Bladder microvascular endothelial cell (primary cell): Measurements from ENCODE around the gene S100A1. TPM values are rescaled to one million over a fixed set of nuclear protein-coding genes. Genes with fewer than 3 reads are reported as not detected.

ENCODE experiments used
- total RNA-seq: library from RNA; depleted of rRNA; stranded (reverse); fragments of >200 nt; gene quantifications from 2 replicates; pipeline ENCODE4 v1.2.3, GENCODE V29; 2014

Gene S100A1
- total RNA-seq = under 0.01 TPM in 1 of 2 replicates, not detected in the other

DNA sequence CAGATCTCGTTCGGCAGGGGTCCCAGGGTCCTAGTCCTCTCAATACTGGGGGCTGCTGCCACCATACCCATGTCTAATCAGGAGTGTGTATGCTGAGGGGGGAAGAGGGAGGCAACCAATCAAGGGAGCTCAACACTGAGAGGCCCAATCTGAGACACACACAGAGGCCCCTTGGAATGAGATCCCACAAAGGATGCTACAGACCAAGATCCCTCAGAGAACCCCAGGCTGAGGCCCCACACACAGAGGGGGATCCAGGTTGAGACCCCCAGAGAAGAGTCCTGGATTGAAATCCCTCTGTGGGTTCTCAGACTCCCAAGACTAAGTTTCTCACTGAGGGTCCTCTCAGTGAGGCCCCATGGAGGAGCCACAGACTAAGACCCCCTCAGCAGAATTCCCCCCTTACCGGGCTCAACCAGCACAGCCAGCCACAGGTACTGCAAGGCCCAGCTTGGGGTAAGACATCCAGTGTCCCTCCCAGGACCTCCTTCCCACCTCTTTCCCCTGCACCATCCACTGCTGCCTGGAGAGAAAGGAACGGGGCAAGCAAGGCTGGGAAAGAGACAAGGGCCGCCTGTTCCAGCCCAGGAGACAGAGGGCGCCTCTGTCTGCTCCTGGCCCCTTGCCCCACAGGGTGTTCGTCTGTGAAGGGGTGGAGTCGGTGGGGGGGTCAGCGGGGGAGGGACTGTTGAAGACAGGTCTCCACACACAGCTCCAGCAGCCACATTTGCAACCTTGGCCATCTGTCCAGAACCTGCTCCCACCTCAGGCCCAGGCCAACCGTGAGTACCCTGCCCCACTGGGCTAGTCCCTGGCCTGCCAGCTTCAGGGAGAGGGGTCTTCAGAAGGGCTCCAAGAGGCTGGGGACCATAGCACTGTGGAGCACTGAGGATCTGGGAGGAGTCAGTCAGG lies at the start of gene S100A1:
TSS of gene S100A1 (plus strand) at position 720 of the 912 bp plus-strand sequence. CDS start 2,088 bp downstream, outside the sequence.

GRCh38 chr1:153612755-153613331 lies 15.4 kb upstream of the S100A1 start, which contains the start of gene S100A16:
Gene S100A16 (minus strand): TSS chr1:153613137. CDS start chr1:153608151, 4,986 bp downstream.

DNA sequence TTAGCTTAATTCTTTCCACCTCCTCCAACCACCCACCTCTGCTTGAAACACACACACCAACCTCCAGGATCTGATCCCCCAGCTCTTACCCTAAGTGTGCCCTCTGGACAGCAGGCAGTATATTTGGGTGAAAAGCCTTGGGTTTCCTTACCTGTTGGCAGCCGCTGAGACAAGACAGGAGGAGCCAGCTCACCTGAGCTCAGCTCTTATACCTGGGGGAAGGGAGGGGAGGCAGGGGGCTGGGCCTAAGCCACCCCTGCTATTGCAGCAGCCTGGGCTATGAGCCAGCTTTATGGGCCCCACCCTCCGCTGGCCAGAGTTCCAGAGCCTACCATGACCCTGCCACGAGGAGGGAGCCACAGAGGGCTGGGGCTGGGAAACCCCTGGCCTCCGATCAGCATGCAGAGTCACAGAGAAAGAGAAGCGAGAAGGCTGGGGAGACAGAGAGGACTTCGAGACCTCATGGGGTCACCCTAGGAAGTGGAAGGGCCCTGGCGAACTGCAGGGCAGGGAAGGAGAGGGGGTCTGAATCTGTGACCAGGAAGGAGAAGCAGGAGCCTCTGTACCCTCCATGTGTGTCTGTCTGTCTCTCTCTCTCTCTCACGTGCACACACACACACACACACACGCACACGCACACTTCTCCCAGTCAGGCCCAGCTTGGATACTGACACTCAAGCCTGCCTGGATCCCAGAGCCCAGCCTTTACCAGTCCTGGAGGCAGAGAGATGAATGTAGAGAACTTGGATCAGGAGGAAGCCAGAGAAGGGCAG lies 11.9 kb upstream of the S100A1 start, which contains the start of gene S100A14:
TSS of gene S100A14 (minus strand) at position 182 of the 773 bp plus-strand sequence. CDS start 467 bp downstream, outside the sequence.

DNA sequence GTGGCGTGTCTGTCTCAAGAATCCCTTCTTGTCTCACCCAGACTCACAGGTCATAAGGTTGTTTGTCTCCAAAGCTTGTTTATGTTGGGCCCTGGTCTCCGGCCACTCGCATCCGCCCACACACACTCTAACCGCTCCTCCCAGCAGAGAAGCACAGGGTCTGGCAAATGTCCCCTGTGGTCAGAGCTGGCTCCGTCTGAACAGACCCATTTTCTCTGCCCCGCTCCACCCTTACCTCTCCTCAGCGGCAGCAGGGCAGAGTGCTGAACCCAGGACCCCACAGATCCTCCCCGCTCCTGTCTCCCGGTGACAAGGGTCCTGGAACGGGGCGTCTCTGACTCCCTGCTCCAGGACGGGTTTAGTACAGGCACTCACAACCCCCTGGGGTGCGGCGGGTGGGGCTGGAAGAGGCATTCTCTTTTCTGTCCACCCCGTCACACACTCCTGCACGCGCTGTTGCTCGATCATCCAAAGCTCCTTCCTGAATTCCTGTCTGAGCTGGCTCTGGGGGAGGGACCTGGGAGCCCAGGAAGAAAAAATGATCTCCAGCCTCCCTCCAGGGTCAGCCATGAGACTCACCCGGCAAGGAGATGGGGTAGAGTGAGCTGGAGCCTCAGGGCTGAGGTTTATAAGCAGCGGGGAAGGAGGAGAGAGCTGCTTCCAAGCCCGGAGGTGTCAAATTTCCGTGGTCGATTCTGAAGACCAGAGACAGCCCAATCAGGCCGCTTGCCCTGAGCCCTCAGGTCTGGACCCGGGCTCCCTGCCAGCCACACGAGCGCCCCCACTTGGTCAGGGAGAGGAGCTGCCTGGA lies 1.1 kb upstream of the S100A1 start, which contains the start of gene S100A13:
TSS of gene S100A13 (minus strand) at position 602 of the 811 bp plus-strand sequence. CDS start 1,033 bp downstream, outside the sequence.

GRCh38 chr1:153633754-153634665 lies 5.8 kb downstream of the S100A1 start, which contains the start of gene CHTOP:
Gene CHTOP (plus strand): TSS chr1:153634066. CDS start chr1:153636589, 2,523 bp downstream.

DNA sequence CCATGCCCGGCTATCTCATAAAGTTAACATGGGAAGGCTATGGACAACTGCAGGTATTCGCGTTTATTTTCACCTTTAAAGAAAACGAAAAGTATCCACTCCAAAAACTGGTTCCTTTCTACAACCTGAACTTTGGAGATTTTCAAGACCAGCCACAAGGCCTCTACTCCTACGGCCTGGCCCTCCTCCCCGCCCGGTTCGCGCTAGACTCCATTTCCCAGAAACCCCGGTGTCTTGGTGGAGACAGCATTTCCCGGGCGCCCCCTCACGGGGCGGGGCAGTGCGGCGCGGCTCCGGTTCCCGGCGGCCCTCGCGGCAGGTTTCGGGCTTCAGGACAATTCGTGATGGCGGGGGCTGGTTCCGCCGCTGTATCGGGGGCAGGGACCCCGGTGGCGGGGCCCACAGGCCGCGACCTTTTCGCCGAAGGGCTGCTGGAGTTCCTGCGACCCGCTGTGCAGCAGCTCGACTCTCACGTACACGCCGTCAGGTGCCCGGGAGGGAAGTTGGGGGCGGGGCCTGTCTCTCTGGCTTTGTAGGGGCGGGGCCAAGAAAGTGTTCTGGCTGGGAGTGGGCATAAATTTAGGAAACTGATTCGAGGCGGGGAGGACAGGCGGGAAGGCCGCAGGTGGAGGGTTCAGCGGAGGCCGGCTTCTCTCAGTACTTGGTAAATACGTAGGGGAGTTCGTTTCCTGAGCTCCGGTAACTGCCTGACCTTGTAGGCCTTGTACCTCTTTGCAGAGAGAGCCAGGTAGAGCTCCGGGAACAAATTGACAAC lies 30.4 kb downstream of the S100A1 start, which contains the start of gene SNAPIN:
TSS of gene SNAPIN (plus strand) at position 304 of the 775 bp plus-strand sequence. CDS start at position 345, 41 bp downstream.

DNA sequence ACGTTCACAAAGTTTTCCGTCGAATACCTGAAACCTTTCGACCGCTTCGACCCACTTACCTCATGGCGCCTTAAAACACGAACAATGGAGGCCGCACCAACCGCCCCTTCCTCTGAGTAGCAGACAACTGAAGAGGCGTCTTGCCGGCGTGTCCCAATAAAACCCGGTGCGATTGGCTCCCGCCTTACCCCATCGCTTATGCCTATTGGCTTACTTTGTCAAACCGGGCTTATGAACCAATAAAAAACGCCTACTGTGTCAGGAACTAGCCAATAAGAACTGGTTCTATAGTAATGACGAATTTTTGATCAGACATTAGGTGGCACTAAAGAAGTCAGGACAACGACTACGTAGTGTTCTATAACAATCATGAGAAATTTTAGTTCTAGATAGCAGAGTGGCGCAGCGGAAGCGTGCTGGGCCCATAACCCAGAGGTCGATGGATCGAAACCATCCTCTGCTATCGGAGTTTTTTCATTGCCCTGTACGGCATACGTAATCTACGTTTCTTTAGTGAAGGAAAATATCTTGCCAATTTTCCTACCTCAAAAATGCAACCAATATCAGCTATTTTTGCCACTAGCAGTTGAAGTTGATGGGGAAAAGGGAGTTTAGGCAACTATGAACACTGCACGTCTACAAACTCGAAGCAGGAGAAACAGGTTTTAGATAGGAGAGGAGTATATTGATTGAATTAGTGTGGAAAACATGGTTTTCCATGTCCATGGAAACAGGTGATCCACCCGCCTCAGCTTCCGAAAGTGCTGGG lies 42.8 kb downstream of the S100A1 start, which contains the start of gene ILF2:
TSS of gene ILF2 (minus strand) at position 135 of the 769 bp plus-strand sequence. CDS start at position 64, 71 bp downstream.

GRCh38 chr1:153678519-153679336 lies 50.5 kb downstream of the S100A1 start, which contains the start of gene NPR1:
Gene NPR1 (plus strand): TSS chr1:153678688. CDS start chr1:153679109, 421 bp downstream.

Other genes with a start within 250 kb of the S100A1 start
- gene S100A8, start 237.4 kb upstream of the S100A1 start, total RNA-seq = not detected in 2 replicates
- gene S100A7A, start 211.9 kb upstream of the S100A1 start, total RNA-seq = not detected in 2 replicates
- not detected in 2 replicates for gene S100A7, start 167.8 kb upstream of the S100A1 start, total RNA-seq
- gene S100A6, start 92.4 kb upstream of the S100A1 start, total RNA-seq = 401 and 1,159 TPM in 2 replicates
- not detected in 2 replicates for gene S100A5, start 87.5 kb upstream of the S100A1 start, total RNA-seq
- 2.6 and 4.0 TPM in 2 replicates for gene S100A4, start 82.6 kb upstream of the S100A1 start, total RNA-seq
- 0.50 and 3.1 TPM in 2 replicates for gene S100A3, start 79.2 kb upstream of the S100A1 start, total RNA-seq
- 1.3 and 1.5 TPM in 2 replicates for gene S100A2, start 62.6 kb upstream of the S100A1 start, total RNA-seq
- gene S100A16, start 15.3 kb upstream of the S100A1 start, total RNA-seq = 326 and 366 TPM in 2 replicates
- gene S100A14, start 12.1 kb upstream of the S100A1 start, total RNA-seq = not detected in 2 replicates
- 68.5 and 259 TPM in 2 replicates for gene S100A13, start 929 bp upstream of the S100A1 start, total RNA-seq
- gene CHTOP, start 5.6 kb downstream of the S100A1 start, total RNA-seq = 20.4 and 43.0 TPM in 2 replicates
- gene SNAPIN, start 30.3 kb downstream of the S100A1 start, total RNA-seq = 32.3 and 41.4 TPM in 2 replicates
- gene ILF2, start 42.6 kb downstream of the S100A1 start, total RNA-seq = 204 and 230 TPM in 2 replicates
- 19.4 and 30.6 TPM in 2 replicates for gene NPR1, start 50.3 kb downstream of the S100A1 start, total RNA-seq
- 22.0 and 41.3 TPM in 2 replicates for gene INTS3, start 99.6 kb downstream of the S100A1 start, total RNA-seq
- 19.4 and 29.0 TPM in 2 replicates for gene SLC27A3, start 147.0 kb downstream of the S100A1 start, total RNA-seq